ENCODE measurements around the gene TM7SF2. TPM values are rescaled to one million over a fixed set of nuclear protein-coding genes. Genes with fewer than 3 reads are reported as not detected.

Gene TM7SF2
- total RNA-seq, 4 donors from 2014 or later: 7.1 to 25.2 (median 18.3) TPM

DNA sequence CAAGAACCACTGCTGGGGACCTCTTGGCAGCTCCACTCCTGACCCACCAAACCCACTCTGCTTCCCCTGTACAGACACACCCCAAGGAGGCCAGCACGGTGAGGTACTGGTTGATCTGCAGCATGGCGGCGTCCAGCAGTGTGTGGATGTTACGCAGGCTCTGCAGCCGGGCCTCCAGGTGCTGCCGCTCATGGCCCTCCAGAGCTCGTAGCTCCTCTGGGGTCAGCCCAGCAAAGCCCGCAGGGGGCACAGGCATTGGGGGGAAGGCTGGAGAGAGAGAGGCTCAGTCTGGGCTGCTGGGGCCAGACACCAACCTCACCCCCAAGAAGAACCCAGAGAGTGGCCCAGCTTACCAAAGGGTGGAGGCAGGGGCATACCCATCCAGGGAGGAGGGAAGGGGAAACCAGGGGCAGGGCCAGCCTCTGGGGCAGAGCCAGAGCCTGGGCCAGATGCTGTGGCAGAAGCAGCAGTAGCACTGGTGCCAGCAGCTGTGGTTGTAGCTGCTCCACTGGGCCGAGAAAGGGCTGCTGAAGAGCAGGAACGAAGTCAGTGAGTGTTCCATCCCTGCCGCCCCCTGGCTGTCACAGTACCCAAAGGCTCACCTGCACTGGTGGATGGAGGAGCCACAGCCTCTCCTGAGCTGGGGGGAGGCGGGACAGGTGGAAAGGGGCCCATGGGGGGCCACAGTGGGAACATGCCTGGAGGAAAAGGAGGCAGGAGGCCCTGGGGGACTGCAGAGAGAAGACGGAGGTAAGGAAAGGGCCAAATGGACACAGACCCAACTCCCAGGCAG lies 18.2 kb downstream of the TM7SF2 start:
- TF ChIP-seq EP300 (IDR thresholded peaks at IDR 0.05) (no peak), POLR2AphosphoS5 (IDR thresholded peaks at IDR 0.05) (no peak), POLR2A (IDR thresholded peaks at IDR 0.05) (no peak)
- TF ChIP-seq, protein P1, sequence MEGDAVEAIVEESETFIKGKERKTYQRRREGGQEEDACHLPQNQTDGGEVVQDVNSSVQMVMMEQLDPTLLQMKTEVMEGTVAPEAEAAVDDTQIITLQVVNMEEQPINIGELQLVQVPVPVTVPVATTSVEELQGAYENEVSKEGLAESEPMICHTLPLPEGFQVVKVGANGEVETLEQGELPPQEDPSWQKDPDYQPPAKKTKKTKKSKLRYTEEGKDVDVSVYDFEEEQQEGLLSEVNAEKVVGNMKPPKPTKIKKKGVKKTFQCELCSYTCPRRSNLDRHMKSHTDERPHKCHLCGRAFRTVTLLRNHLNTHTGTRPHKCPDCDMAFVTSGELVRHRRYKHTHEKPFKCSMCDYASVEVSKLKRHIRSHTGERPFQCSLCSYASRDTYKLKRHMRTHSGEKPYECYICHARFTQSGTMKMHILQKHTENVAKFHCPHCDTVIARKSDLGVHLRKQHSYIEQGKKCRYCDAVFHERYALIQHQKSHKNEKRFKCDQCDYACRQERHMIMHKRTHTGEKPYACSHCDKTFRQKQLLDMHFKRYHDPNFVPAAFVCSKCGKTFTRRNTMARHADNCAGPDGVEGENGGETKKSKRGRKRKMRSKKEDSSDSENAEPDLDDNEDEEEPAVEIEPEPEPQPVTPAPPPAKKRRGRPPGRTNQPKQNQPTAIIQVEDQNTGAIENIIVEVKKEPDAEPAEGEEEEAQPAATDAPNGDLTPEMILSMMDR (IDR thresholded peaks at IDR 0.05): no peak
- WGBS, 2 donors (ENCODE audit: low coverage in 1 of 2): 67% methylated on average over 1 of the region's 13 CpGs; no CpG with 5 or more reads in 1 of the 2 donors

DNA sequence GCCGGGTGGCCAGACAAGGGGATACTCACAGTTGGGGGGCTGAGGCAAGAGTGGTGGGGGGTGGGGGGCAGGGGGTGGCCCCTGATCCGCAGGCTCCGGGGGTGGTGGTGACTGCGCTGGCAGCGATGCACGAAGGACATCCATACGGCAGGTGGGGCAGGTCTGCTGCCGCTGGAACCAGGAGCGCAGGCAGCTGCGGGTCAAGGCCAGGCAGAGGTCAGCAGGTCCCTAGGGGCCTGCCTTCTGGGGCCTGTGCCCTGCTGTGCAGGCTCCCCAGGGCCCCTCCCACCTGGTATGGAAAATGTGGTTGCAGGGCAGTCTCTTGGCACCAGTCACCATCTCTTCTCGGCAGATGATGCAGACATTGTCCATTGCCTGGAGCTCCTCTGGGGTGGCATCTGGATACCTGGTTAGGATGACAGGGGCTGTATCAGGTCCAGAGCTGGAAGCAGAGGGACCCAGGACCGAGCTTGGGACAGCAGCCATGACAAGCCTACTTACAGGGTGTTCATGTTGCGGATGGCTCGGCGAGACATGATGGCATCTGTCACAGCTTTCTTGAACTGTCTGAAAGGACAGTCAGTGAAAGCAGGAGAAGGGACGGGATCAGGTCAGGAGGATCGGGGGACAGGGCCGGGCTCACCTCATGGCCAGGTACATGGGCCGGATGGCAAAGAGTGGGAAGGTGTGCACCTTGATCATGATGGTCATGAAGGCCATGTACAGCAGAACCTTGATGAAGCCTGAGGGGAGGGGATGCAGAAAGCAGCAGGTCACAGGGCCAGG lies 19.2 kb downstream of the TM7SF2 start:
- peaks cover 0 to 73% of the 10 kb centered on the region in 2 donors for H3K36me3 ChIP-seq
- no peak for TF ChIP-seq POLR2AphosphoS5 (IDR thresholded peaks at IDR 0.05)
- no peak for TF ChIP-seq EP300 (IDR thresholded peaks at IDR 0.05)
- TF ChIP-seq, protein P1 (IDR thresholded peaks at IDR 0.05): no peak
- TF ChIP-seq POLR2A (IDR thresholded peaks at IDR 0.05): no peak
- no peak overlapping the region for H3K27ac ChIP-seq
- 75 to 82% methylated on average over 3 to 6 of the region's 19 CpGs for WGBS, 2 donors (ENCODE audit: low coverage in 1 of 2)
- peaks cover 0 to 36% (median 11%) of the 10 kb centered on the region in 3 donors for H3K4me1 ChIP-seq
- ATAC-seq: no peak
- no peak overlapping the region for H3K4me3 ChIP-seq
- no peaks in the 10 kb centered on the region for H3K27me3 ChIP-seq
- no peaks in the 10 kb centered on the region for H3K9me3 ChIP-seq

More for the DNA sequence above, 18.2 kb downstream of the TM7SF2 start:
- H3K4me1 ChIP-seq: peaks cover 0 to 29% (median 11%) of the 10 kb centered on the region in 3 donors
- no peak overlapping the region for H3K4me3 ChIP-seq
- no peak for ATAC-seq
- H3K27me3 ChIP-seq: no peaks in the 10 kb centered on the region
- no peak overlapping the region for H3K27ac ChIP-seq
- H3K36me3 ChIP-seq: peaks cover 0 to 83% of the 10 kb centered on the region in 2 donors
- H3K9me3 ChIP-seq: no peaks in the 10 kb centered on the region

- WGBS, 2 donors (ENCODE audit: low coverage in 1 of 2): 57% methylated on average over 3 of the region's 3 CpGs; no CpG with 5 or more reads in 1 of the 2 donors
- Histone ChIP-seq H3K36me3 (peaks cover 0 to 67% of the 10 kb centered on the region in 2 donors), H3K9me3 (no peaks in the 10 kb centered on the region), H3K27me3 (no peaks in the 10 kb centered on the region), H3K4me3 (no peak overlapping the region), H3K27ac (no peak overlapping the region), H3K4me1 (peaks cover 0 to 42% (median 11%) of the 10 kb centered on the region in 3 donors)
- TF ChIP-seq POLR2A (IDR thresholded peaks at IDR 0.05): no peak
- no peak for TF ChIP-seq POLR2AphosphoS5 (IDR thresholded peaks at IDR 0.05)
- TF ChIP-seq EP300 (IDR thresholded peaks at IDR 0.05): no peak
- TF ChIP-seq, protein P1 (IDR thresholded peaks at IDR 0.05): no peak
- ATAC-seq: no peak
Measured at GRCh38 chr11:65131417-65131776, 19.7 kb downstream of the TM7SF2 start.

DNA sequence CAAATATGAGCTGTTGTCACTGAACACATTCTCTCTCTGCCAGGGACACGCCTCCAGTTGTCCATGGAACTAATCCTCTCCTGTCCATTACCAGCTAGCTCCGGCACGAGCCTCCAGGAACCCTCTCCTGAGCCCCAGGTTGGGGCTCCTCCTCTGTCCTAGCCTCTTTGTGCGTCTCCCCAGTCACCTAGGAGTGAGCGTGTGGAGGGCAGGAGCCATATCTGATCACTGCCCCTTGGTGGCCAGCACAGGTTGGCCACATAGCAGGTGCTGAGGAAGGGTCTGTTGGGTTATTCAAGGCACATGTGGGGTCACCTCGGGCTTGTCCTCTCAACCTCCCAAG lies 20.2 kb downstream of the TM7SF2 start:
- Histone ChIP-seq H3K4me1 (peaks cover 0 to 43% (median 11%) of the 10 kb centered on the region in 3 donors), H3K27ac (no peak overlapping the region), H3K9me3 (no peaks in the 10 kb centered on the region), H3K27me3 (no peaks in the 10 kb centered on the region), H3K4me3 (no peak overlapping the region), H3K36me3 (peaks cover 0 to 62% of the 10 kb centered on the region in 2 donors)
- WGBS, 2 donors (ENCODE audit: low coverage in 1 of 2): 56 to 77% methylated on average over 4 to 5 of the region's 6 CpGs
- TF ChIP-seq POLR2AphosphoS5 (IDR thresholded peaks at IDR 0.05) (no peak), POLR2A (IDR thresholded peaks at IDR 0.05) (no peak), EP300 (IDR thresholded peaks at IDR 0.05) (no peak)
- TF ChIP-seq, protein P1 (IDR thresholded peaks at IDR 0.05): no peak
- ATAC-seq: no peak

Measured in gastroesophageal sphincter (tissue), 4 donors.